NCI-H345 treated with DMSO at 0.1 percent for 48 hours (cell line): ENCODE data around the gene ZEB2.

ENCODE experiments used
- DNase-seq: peaks from one replicate; lab custom pipeline; 2025; ENCODE audit not compliant: unreplicated experiment; lab: John Stamatoyannopoulos, UW

The ZEB2 gene

GRCh38 chr2:144359684-144360083 is 160.2 kb downstream of the ZEB2 start:
- no peak for DNase-seq

- DNase-seq: no peak
These were observed 160.9 kb downstream of the ZEB2 start for GRCh38 chr2:144358979-144359541.

- DNase-seq: no peak
These were observed 161.4 kb downstream of the ZEB2 start for GRCh38 chr2:144358374-144358964.

- no peak for DNase-seq
These were observed 162.1 kb downstream of the ZEB2 start for GRCh38 chr2:144357623-144358373.

GRCh38 chr2:144356402-144356801 is 163.5 kb downstream of the ZEB2 start:
- DNase-seq: no peak

- no peak for DNase-seq
These were observed 165.0 kb downstream of the ZEB2 start for GRCh38 chr2:144354953-144355352.

GRCh38 chr2:144351687-144352086 is 168.2 kb downstream of the ZEB2 start:
- no peak for DNase-seq

- DNase-seq: no peak
These were observed 169.6 kb downstream of the ZEB2 start for GRCh38 chr2:144350151-144350802.

GRCh38 chr2:144349674-144350073 is 170.2 kb downstream of the ZEB2 start:
- no peak for DNase-seq

GRCh38 chr2:144348846-144349245 is 171.1 kb downstream of the ZEB2 start:
- DNase-seq: no peak

GRCh38 chr2:144346229-144346628 is 173.7 kb downstream of the ZEB2 start:
- DNase-seq: no peak

- DNase-seq: no peak
These were observed 176.8 kb downstream of the ZEB2 start for GRCh38 chr2:144343145-144343544.

GRCh38 chr2:144341538-144341937 is 178.4 kb downstream of the ZEB2 start:
- DNase-seq: no peak

GRCh38 chr2:144339048-144339447 is 180.9 kb downstream of the ZEB2 start:
- DNase-seq: no peak

- no peak for DNase-seq
These were observed 185.4 kb downstream of the ZEB2 start for GRCh38 chr2:144334551-144334950.
